ENCODE data around the gene SLC35G1.

DNA sequence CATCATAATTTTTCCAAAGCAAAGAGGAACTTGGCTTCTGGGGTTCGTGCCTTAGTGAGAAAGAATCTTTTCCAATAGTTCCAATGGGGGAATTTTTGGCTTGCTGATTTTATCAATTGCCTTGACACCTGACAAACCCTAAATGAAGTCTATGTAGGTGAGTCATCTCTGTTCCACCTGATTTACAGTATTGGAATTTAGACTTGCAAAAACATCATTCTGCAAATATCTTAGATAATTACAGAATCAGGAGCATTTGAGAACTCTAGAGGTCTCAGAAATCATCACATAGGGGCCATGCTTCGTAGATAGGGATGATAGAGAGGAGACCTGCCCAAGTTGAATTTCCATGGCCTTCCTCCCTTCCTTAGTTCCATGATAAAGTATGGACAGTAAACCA lies 9.3 kb downstream of the SLC35G1 start:
- TF ChIP-seq, protein P1, sequence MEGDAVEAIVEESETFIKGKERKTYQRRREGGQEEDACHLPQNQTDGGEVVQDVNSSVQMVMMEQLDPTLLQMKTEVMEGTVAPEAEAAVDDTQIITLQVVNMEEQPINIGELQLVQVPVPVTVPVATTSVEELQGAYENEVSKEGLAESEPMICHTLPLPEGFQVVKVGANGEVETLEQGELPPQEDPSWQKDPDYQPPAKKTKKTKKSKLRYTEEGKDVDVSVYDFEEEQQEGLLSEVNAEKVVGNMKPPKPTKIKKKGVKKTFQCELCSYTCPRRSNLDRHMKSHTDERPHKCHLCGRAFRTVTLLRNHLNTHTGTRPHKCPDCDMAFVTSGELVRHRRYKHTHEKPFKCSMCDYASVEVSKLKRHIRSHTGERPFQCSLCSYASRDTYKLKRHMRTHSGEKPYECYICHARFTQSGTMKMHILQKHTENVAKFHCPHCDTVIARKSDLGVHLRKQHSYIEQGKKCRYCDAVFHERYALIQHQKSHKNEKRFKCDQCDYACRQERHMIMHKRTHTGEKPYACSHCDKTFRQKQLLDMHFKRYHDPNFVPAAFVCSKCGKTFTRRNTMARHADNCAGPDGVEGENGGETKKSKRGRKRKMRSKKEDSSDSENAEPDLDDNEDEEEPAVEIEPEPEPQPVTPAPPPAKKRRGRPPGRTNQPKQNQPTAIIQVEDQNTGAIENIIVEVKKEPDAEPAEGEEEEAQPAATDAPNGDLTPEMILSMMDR (IDR thresholded peaks at IDR 0.05) = no peak
- TF ChIP-seq POLR2A (IDR thresholded peaks at IDR 0.05) = no peak
